Activated naive CD4-positive, alpha-beta T cell treated with anti-CD3 and anti-CD28 coated beads for 36 hours (primary cell): Measurements from ENCODE around the gene CAMK1. TPM values are rescaled to one million over a fixed set of nuclear protein-coding genes. Genes with fewer than 3 reads are reported as not detected.

Experiments
- CTCF ChIA-PET: fragments of 350-600 bp; sonication (Branson Sonifier 250); formaldehyde crosslinking; loops from one replicate; lab custom pipeline; 2021; ENCODE audit warnings: antibody characterized with exemption; lab: Charles Lee
- DNase-seq: peaks from one replicate; pipeline ENCODE4 v3.0.0-alpha.2; 2020
- H3K27ac Mint-ChIP-seq: one replicate; pipeline ENCODE4 v1.8.0; 2021; ENCODE audit warnings: mild to moderate bottlenecking, mixed read lengths
- H3K27me3 Mint-ChIP-seq: one replicate; pipeline ENCODE4 v1.8.0; 2021; ENCODE audit warnings: low read depth, mixed read lengths
- H3K36me3 Mint-ChIP-seq: one replicate; pipeline ENCODE4 v1.8.0; 2021; ENCODE audit warnings: low read depth, mixed read lengths
- H3K4me1 Mint-ChIP-seq: one replicate; pipeline ENCODE4 v1.8.0; 2021; ENCODE audit warnings: low read depth, mixed read lengths
- H3K4me3 Mint-ChIP-seq: one replicate; pipeline ENCODE4 v1.8.0; 2021; ENCODE audit warnings: mild to moderate bottlenecking, moderate library complexity, mixed read lengths
- H3K9me3 Mint-ChIP-seq: one replicate; pipeline ENCODE4 v1.8.0; 2021; ENCODE audit warnings: mixed read lengths
- intact Hi-C: fragments of 100-400 bp; cut with micrococcal nuclease; formaldehyde crosslinking; loops from one replicate; pipeline ENCODE4 v1.15.1; 2023
- total RNA-seq, 2 experiments: library from RNA; stranded (reverse); gene quantifications; one replicate each; pipeline ENCODE4 v1.2.3, GENCODE V29; 2021

The CAMK1 gene
- total RNA-seq, 2 experiments from 2014 or later: 18.9 to 19.5 TPM

DNA sequence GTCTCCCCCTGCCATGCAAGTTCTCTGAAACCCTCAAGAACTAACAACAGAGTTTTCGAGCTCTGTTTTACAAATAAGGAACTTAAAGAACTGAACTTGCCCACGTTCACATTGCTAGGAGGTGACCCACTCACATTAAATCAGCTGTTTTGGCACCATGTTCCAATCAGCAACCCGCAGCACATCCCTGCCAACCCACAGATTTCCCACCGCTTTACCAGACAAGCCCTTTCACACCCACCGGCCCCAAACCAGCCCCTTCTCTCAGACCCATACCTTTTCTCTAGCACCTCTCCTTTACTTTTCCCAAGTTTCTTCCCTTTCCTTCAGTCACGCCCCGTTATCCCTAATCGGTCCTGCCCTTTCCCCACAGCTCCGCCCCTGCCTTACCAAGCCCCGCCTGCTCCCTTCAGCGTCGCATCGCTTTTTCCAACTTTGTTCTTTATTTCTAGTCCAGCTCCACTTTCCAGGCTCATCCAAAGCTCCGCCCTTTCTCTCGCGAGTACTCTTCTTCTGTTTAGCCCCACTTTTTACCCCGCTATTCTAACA lies 39.0 kb downstream of the CAMK1 start:
- H3K36me3 Mint-ChIP-seq: peaks cover 8% of the 10 kb centered on the region
- H3K4me3 Mint-ChIP-seq: peak overlapping the region; percentile 81
- CTCF ChIA-PET: interaction anchor here (0.6 to 1.6 kb wide), 6 partner anchors 10 to 253 kb away, joined by 3 to 6 read pairs (median 4); partner anchors contain the start of gene OGG1
- DNase-seq: no peak
- H3K27me3 Mint-ChIP-seq: no peaks in the 10 kb centered on the region
- intact Hi-C loops: loop anchor here (1.0 to 5.0 kb wide), 13 partner anchors 20 to 767 kb away; partner anchors contain the start of genes CRELD1, EMC3, JAGN1 and MTMR14
- H3K27ac Mint-ChIP-seq: peak overlapping the region; percentile 89
- H3K9me3 Mint-ChIP-seq: no peaks in the 10 kb centered on the region
- H3K4me1 Mint-ChIP-seq: peaks cover 55% of the 10 kb centered on the region

DNA sequence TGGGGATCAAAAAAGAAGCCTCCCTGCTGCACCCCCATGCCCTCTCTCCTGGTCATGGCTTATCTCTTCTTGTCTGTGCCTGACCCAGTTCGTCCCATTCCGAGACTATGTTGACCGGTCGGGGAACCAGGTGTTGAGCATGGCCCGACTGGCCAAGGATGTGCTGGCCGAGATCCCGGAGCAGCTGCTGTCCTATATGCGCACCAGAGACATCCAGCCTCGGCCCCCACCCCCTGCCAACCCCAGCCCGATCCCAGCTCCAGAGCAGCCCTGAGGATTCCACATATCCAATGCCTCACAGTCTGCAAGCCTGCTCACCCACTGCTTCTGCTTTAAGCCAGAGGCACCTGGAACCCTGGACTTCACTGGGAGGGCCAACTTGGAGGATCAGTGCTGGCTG lies 40.3 kb downstream of the CAMK1 start:
- CTCF ChIA-PET: no interaction called here
- no peak for DNase-seq
- peaks cover 46% of the 10 kb centered on the region for H3K4me1 Mint-ChIP-seq
- intact Hi-C loops: no loop called here
- no peak overlapping the region for H3K4me3 Mint-ChIP-seq
- no peaks in the 10 kb centered on the region for H3K27me3 Mint-ChIP-seq
- H3K27ac Mint-ChIP-seq: no peak overlapping the region
- no peaks in the 10 kb centered on the region for H3K9me3 Mint-ChIP-seq
- H3K36me3 Mint-ChIP-seq: no peaks in the 10 kb centered on the region

DNA sequence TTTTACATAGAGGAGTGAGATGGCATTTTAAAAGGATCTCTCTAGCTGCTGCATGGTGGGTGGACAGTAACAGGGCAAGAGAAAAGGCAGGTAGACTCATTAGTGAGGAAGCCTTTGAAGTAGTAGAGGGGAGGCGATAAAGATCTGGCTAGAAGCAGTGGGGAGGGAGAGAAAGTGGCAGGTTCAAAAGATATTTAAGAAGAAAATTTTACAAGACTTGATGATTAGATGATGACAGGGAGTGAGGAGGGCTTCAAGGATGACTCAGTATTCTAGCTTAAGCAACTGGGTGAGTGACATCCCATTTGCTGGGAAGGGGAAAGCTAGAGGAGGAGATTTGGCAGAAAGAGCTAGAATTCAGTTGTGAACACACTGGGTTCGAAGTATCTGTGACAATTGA lies 42.0 kb downstream of the CAMK1 start:
- Mint-ChIP-seq H3K27me3 (no peaks in the 10 kb centered on the region), H3K36me3 (no peaks in the 10 kb centered on the region), H3K9me3 (no peaks in the 10 kb centered on the region), H3K27ac (peak overlapping the region; percentile 59), H3K4me1 (peaks cover 30% of the 10 kb centered on the region), H3K4me3 (no peak overlapping the region)
- CTCF ChIA-PET: interaction anchor here (0.7 to 3.1 kb wide), 20 partner anchors 9 to 374 kb away, joined by 3 to 21 read pairs (median 4); no protein-coding TSS in a partner anchor
- intact Hi-C loops: loop anchor here (1.0 kb wide), 4 partner anchors 22 to 374 kb away; partner anchors contain the start of genes MTMR14 and OGG1
- no peak for DNase-seq

DNA sequence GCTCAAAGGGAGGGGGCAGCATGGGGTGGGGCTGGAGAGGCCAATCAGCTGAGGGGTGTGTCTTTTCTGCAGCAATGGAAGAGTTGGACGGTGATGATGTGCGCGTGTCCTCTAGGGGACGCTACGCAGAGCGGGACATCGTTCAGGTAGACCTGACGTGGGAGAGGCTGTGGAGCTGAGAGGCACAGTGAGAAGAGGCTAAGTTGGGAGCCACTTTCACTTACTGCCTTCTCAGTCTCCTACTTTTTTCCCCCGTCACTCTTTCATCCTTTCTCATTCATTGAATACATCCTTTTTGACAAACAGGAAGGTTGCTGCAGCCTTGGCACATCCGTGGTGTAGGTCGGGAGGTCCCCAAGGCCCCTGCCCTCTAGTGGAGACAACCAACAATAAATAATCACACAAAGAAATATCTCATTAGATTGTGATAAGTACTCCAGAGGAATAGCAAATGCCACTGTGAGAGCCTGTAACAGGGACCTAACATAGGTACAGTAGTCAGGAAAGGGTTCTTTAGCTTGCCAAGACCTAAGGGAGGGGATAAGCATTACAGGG lies 42.6 kb downstream of the CAMK1 start:
- Mint-ChIP-seq H3K27ac (peak overlapping the region; percentile 22), H3K4me3 (peak overlapping the region; percentile 47), H3K4me1 (peaks cover 25% of the 10 kb centered on the region), H3K9me3 (no peaks in the 10 kb centered on the region), H3K27me3 (no peaks in the 10 kb centered on the region), H3K36me3 (no peaks in the 10 kb centered on the region)
- intact Hi-C loops: loop anchor here (1.0 kb wide), 4 partner anchors 22 to 374 kb away; partner anchors contain the start of genes MTMR14 and OGG1
- CTCF ChIA-PET: interaction anchor here (0.6 to 3.1 kb wide), 31 partner anchors 9 to 380 kb away, joined by 3 to 21 read pairs (median 4); partner anchors contain the start of gene PRRT3
- DNase-seq: peak; percentile 76

DNA sequence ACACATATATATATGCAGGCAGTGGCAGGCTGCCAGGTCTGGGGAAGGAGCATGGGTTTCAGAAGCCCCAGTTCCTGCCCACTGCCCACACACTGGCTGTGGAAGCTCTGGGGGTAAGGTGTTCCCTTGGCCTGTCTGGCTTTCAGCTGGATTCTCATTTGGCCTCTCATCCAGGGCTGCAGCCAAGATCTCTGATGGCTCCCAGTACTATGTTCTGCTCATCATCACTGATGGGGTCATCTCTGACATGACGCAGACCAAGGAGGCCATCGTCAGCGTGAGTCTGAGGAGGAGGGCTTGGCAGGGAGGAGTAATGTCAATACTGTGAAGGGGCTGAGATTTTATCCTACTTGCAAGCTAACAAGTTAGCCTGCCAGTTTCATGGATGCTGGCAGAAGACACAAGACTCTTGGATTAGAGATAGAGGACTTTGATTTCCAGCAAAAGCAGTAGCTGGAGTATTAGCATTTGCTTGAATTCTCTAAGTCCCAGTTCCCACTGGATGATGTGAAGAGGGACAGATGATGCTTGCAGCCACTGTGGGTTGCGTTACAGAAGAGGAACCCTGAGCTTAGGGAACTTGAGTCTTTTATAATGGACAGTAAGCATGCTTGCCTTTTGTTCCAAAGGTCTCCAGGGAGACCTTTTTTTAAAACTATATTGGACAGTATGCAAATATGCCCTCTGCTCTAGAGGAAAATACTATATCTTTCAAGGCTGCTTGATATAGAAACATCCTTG lies 43.8 kb downstream of the CAMK1 start:
- Mint-ChIP-seq H3K4me1 (peaks cover 25% of the 10 kb centered on the region), H3K27me3 (no peaks in the 10 kb centered on the region), H3K36me3 (no peaks in the 10 kb centered on the region), H3K27ac (no peak overlapping the region), H3K9me3 (no peaks in the 10 kb centered on the region), H3K4me3 (no peak overlapping the region)
- no peak for DNase-seq
- CTCF ChIA-PET: interaction anchor here (0.6 to 3.1 kb wide), 8 partner anchors 11 to 263 kb away, joined by 3 to 15 read pairs (median 5); no protein-coding TSS in a partner anchor
- intact Hi-C loops: no loop called here

DNA sequence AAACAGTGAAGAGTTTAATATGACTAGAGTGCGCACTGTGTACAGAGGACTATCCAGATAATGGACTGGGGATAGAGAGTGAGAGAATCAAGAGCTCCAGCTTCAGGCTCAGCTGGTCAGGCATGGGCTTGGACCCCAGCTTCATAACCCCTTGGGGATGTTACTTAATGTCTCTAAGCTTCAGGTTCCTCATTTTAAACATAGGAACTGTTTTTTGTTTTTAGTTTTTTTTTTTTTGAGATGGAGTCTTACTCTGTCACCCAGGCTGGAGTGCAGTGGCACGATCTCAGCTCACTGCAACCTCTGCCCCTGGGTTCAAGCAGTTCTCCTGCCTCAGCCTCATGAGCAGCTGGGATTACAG lies 48.1 kb downstream of the CAMK1 start:
- intact Hi-C loops: no loop called here
- H3K4me3 Mint-ChIP-seq: no peak overlapping the region
- CTCF ChIA-PET: interaction anchor here (0.9 kb wide), 1 partner anchor 217 kb away, joined by 3 read pairs; no protein-coding TSS in a partner anchor

DNA sequence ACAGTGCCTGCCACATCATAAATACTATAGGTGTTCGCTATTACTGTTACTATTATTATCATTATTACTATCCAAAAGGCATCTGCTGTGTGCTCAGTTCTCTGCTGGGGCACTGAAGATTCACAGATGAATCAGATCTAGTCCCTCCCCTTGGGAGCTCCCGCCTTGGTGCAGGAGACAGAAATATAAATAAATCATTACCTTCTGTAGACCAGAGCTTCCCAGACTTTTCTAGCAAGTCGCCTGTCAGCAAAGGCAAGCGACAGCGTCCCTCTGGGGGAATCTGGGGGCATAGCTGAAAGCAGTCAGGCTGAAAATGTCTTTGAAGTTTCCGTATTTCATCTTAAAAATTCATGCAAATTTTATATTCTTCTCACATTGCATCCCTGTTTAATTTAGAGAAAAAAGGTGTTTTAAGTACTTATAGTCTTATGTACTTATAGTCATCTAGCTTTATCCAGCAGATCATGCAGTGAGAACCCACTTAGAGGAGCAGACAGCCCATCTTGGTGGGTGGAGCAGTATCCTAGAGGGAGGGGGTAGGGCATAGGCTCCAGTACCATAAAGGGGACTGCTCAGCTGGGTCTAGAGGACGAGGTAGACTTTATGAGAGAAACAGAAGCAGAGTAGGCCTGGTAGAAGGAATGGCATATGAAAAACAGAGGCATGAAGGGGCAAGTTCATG lies 48.6 kb downstream of the CAMK1 start:
- Mint-ChIP-seq H3K27me3 (no peaks in the 10 kb centered on the region), H3K36me3 (no peaks in the 10 kb centered on the region), H3K4me1 (peaks cover 12% of the 10 kb centered on the region), H3K27ac (no peak overlapping the region), H3K9me3 (no peaks in the 10 kb centered on the region), H3K4me3 (no peak overlapping the region)
- intact Hi-C loops: no loop called here
- DNase-seq: no peak
- CTCF ChIA-PET: interaction anchor here (0.5 kb wide), 1 partner anchor 211 kb away, joined by 3 read pairs; no protein-coding TSS in a partner anchor

More for the DNA sequence above, 48.1 kb downstream of the CAMK1 start:
- Mint-ChIP-seq H3K27me3 (no peaks in the 10 kb centered on the region), H3K9me3 (no peaks in the 10 kb centered on the region), H3K27ac (no peak overlapping the region), H3K4me1 (peaks cover 15% of the 10 kb centered on the region), H3K36me3 (no peaks in the 10 kb centered on the region)
- DNase-seq: no peak

DNA sequence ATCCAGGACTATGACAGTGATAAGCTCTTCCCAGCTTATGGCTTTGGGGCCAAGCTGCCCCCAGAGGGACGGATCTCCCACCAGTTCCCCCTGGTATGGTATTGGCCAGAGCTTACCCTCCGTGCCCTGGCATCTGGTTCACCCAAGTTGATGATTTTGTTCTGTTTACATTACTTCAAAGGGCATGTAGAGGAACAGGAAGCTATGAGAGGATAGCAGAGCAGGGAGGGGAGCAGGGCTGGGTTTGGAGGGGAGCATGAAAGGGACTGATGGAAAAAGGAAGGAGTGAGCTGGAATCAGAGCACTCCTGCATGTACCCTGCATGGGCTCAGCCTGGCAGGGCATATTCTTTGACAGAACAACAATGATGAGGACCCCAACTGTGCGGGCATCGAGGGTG lies 51.6 kb downstream of the CAMK1 start:
- Mint-ChIP-seq H3K27ac (no peak overlapping the region), H3K4me3 (no peak overlapping the region), H3K4me1 (peaks cover 15% of the 10 kb centered on the region), H3K9me3 (no peaks in the 10 kb centered on the region), H3K36me3 (peaks cover 1% of the 10 kb centered on the region), H3K27me3 (no peaks in the 10 kb centered on the region)
- CTCF ChIA-PET: interaction anchor here (0.5 to 2.3 kb wide), 3 partner anchors 9 to 482 kb away, joined by 3 to 11 read pairs (median 3); no protein-coding TSS in a partner anchor
- DNase-seq: no peak
- intact Hi-C loops: loop anchor here (5.0 kb wide), 1 partner anchor 399 kb away; the partner anchor contains the start of gene BRK1

DNA sequence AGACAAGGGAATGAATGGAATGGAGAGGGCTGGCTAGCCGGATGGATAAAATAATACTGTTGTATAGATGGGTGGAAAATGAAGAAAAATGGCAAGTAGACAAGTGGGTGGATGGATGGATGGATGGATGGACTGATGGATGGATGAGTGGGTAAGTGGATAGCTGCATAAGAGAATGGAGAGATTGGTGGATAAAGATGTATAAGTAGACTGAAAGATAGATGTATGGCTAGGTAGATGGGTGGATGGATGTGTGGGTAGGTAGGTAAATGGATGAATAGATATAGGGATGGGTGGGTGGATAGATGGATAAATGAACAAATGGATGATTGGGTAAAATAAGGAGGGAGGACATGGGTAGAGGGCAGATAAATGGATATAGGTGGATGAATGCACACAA lies 52.2 kb downstream of the CAMK1 start:
- intact Hi-C loops: loop anchor here (5.0 kb wide), 1 partner anchor 400 kb away; the partner anchor contains the start of gene BRK1
- Mint-ChIP-seq H3K27me3 (no peaks in the 10 kb centered on the region), H3K36me3 (peaks cover 1% of the 10 kb centered on the region), H3K4me1 (peaks cover 15% of the 10 kb centered on the region), H3K27ac (no peak overlapping the region), H3K4me3 (no peak overlapping the region), H3K9me3 (no peaks in the 10 kb centered on the region)
- DNase-seq: no peak
- CTCF ChIA-PET: interaction anchor here (1.0 to 2.3 kb wide), 2 partner anchors 10 to 13 kb away, joined by 3 to 11 read pairs; no protein-coding TSS in a partner anchor

DNA sequence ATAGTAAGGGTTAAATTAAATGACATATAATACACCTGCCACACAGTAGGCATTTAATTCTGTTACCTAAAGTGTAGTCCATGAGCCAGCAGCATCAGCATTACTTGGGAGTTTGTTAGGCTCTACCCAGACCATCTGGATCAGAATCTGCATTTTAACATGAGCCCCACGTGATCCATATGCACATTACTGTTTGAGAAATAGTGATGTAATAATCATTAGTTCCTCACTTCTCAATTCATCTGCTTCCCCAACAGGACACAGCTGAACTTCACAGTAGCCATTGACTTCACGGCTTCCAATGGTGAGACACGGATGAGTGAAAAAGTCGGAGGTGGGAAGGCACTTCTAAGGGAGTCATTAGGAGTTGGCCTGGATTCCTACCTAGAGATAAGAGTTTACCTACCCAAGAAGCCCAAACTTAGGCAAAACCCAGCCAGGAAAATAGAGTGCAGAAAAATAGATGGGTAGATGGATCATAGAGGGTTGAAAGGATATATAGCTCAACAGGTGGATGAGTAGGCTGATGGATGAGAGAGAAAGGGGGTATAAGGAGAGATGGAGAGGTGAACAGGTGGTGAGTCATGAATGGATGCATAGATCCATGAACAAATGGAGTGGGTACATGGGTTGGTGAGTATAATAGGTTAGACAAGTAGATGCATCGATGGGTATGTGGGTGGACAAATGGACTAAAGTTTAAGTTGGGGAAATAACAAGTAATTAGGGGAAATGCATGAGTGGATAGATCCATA lies 52.8 kb downstream of the CAMK1 start:
- Mint-ChIP-seq H3K27me3 (no peaks in the 10 kb centered on the region), H3K4me1 (peaks cover 15% of the 10 kb centered on the region), H3K9me3 (no peaks in the 10 kb centered on the region), H3K27ac (no peak overlapping the region), H3K36me3 (peaks cover 1% of the 10 kb centered on the region), H3K4me3 (no peak overlapping the region)
- CTCF ChIA-PET: interaction anchor here (1.2 to 2.3 kb wide), 2 partner anchors 10 to 34 kb away, joined by 4 to 11 read pairs; no protein-coding TSS in a partner anchor
- DNase-seq: no peak
- intact Hi-C loops: loop anchor here (1.0 to 5.0 kb wide), 2 partner anchors 214 to 400 kb away; partner anchors contain the start of gene BRK1
